Right lobe of liver (tissue), 6 donors: ENCODE measurements around the gene LYPD6B. TPM values are rescaled to one million over a fixed set of nuclear protein-coding genes. Genes with fewer than 3 reads are reported as not detected.

Source experiments
- ATAC-seq, 4 donors: fragments of 200-7000 bp; cut with Tn5 transposase; one replicate each; pipeline ENCODE4 v1.9.1; 2020; ENCODE audit warnings: mild to moderate bottlenecking in 4 of 4, moderate library complexity in 4 of 4
- DNase-seq, 3 donors: peaks; one replicate each; pipeline ENCODE4 v3.0.0-alpha.2; 2020
- H3K27ac ChIP-seq, 3 donors: fragments of 200-600 bp; one replicate each; pipeline ENCODE4 v1.8.0; 2022
- H3K27me3 ChIP-seq, 2 donors: fragments of 200-600 bp; one replicate each; pipeline ENCODE4 v1.8.0; 2022
- H3K36me3 ChIP-seq, 4 donors: fragments of 200-600 bp; sonication (generic) in 1 of 4; one replicate each; pipeline versions ENCODE4 v1.5.1 to v1.8.0; 2017 to 2022; ENCODE audit warnings: control low read depth in 1 of 4
- H3K4me1 ChIP-seq, 4 donors: fragments of 200-600 bp; sonication (generic) in 1 of 4; one replicate each; pipeline versions ENCODE4 v1.5.1 to v1.8.0; 2017 to 2022; ENCODE audit warnings: control low read depth in 1 of 4
- H3K4me3 ChIP-seq, 3 donors: fragments of 200-600 bp; one replicate each; pipeline ENCODE4 v1.8.0; 2022
- H3K9me3 ChIP-seq, 4 donors: fragments of 200-600 bp; sonication (generic) in 1 of 4; one replicate each; pipeline versions ENCODE4 v1.5.1 to v1.8.0; 2017 to 2022; ENCODE audit warnings: control low read depth in 1 of 4
- POLR2A ChIP-seq: fragments of 450-650 bp; IDR thresholded peaks from one replicate; pipeline ENCODE4 v1.6.1; 2017; ENCODE audit warnings: antibody characterized with exemption, mild to moderate bottlenecking
- WGBS: methylation state at CpG from one replicate; pipeline ENCODE4 v1.1.6; 2018; ENCODE audit warnings: low coverage, low lambda C conversion rate; ENCODE audit not compliant: insufficient coverage; ENCODE audit errors: missing lambda C conversion rate; 5-methylcytosine and 5-hydroxymethylcytosine counted together
- intact Hi-C, 2 donors: fragments of 100-400 bp; cut with DNase I; formaldehyde crosslinking; loops; one replicate each; pipeline versions ENCODE4 v1.11.2 to v1.14.1; 2022
- total RNA-seq, 6 experiments: library from RNA; depleted of rRNA in 2 of 6; stranded (reverse); fragments of >200 nt in 2 of 6; fragmentation: NEBNext Ultra II Directional in 3 of 6; extraction: Animal tissue kit (Norgen Biotek cat#: 25700) in 3 of 6; gene quantifications; one replicate each; pipeline versions ENCODE4 v1.1.0 to v1.2.4, GENCODE V29; 2016 to 2023
- TF ChIP-seq, protein P1 (sequence below), 4 donors: fragments of 200-600 bp in 3 of 4; fragments of 450-650 bp in 1 of 4; IDR thresholded peaks; one replicate each; pipeline versions ENCODE4 v1.5.1 to v1.8.0; 2016 to 2022; ENCODE audit warnings: antibody characterized with exemption in 4 of 4, mild to moderate bottlenecking in 2 of 4
- donor health status: DM: no; HTN: yes; CAD: no.
- donor health status: DM: no; HTN: no; CAD: no.
- donor health status: DM: no; HTN: no; CAD: no.
- donor health status: DM: no; HTN: yes; CAD: no.
- donor health status: DM: no; HTN: yes; CAD: no.

The LYPD6B gene
- total RNA-seq, 6 experiments from 2014 or later: 0.30 to 0.31 TPM; not detected in 4

GRCh38 chr2:149070681-149071320, 32.3 kb downstream of the LYPD6B start:
- ATAC-seq: no peak
- no peak overlapping the region for H3K27ac ChIP-seq
- H3K36me3 ChIP-seq: no peaks in the 10 kb centered on the region
- no peaks in the 10 kb centered on the region for H3K4me1 ChIP-seq
- intact Hi-C loops: no loop called here
- H3K4me3 ChIP-seq: no peak overlapping the region
- H3K9me3 ChIP-seq: no peaks in the 10 kb centered on the region
- no peak for DNase-seq
- TF ChIP-seq, protein P1, sequence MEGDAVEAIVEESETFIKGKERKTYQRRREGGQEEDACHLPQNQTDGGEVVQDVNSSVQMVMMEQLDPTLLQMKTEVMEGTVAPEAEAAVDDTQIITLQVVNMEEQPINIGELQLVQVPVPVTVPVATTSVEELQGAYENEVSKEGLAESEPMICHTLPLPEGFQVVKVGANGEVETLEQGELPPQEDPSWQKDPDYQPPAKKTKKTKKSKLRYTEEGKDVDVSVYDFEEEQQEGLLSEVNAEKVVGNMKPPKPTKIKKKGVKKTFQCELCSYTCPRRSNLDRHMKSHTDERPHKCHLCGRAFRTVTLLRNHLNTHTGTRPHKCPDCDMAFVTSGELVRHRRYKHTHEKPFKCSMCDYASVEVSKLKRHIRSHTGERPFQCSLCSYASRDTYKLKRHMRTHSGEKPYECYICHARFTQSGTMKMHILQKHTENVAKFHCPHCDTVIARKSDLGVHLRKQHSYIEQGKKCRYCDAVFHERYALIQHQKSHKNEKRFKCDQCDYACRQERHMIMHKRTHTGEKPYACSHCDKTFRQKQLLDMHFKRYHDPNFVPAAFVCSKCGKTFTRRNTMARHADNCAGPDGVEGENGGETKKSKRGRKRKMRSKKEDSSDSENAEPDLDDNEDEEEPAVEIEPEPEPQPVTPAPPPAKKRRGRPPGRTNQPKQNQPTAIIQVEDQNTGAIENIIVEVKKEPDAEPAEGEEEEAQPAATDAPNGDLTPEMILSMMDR (IDR thresholded peaks at IDR 0.05): no peak
- TF ChIP-seq POLR2A: no peak
- WGBS: 21% methylated on average over 9 of the region's 9 CpGs
- no peaks in the 10 kb centered on the region for H3K27me3 ChIP-seq

GRCh38 chr2:149075105-149075504, 36.6 kb downstream of the LYPD6B start:
- no peak for ATAC-seq
- TF ChIP-seq, protein P1 (IDR thresholded peaks at IDR 0.05): no peak
- TF ChIP-seq POLR2A: no peak
- WGBS: 62% methylated on average over 2 of the region's 2 CpGs
- no peaks in the 10 kb centered on the region for H3K9me3 ChIP-seq
- no peaks in the 10 kb centered on the region for H3K4me1 ChIP-seq
- H3K4me3 ChIP-seq: no peak overlapping the region
- no peaks in the 10 kb centered on the region for H3K36me3 ChIP-seq
- DNase-seq: no peak
- no peak overlapping the region for H3K27ac ChIP-seq
- intact Hi-C loops: no loop called here
- H3K27me3 ChIP-seq: no peaks in the 10 kb centered on the region

- no peak for TF ChIP-seq POLR2A
- TF ChIP-seq, protein P1 (IDR thresholded peaks at IDR 0.05): no peak
- Histone ChIP-seq H3K36me3 (no peaks in the 10 kb centered on the region), H3K4me1 (no peaks in the 10 kb centered on the region), H3K27me3 (no peaks in the 10 kb centered on the region), H3K9me3 (no peaks in the 10 kb centered on the region), H3K4me3 (no peak overlapping the region), H3K27ac (no peak overlapping the region)
- no peak for DNase-seq
- WGBS: 67% methylated on average over 10 of the region's 10 CpGs
- ATAC-seq: no peak
- intact Hi-C loops: no loop called here
Measured at GRCh38 chr2:149075853-149076252, 37.4 kb downstream of the LYPD6B start.

GRCh38 chr2:149076863-149077412, 38.4 kb downstream of the LYPD6B start:
- no peak for TF ChIP-seq POLR2A
- TF ChIP-seq, protein P1 (IDR thresholded peaks at IDR 0.05): no peak
- H3K4me3 ChIP-seq: no peak overlapping the region
- H3K27ac ChIP-seq: no peak overlapping the region
- H3K4me1 ChIP-seq: no peaks in the 10 kb centered on the region
- 20% methylated on average over 1 of the region's 5 CpGs for WGBS
- DNase-seq: no peak
- intact Hi-C loops: no loop called here
- H3K36me3 ChIP-seq: no peaks in the 10 kb centered on the region
- H3K27me3 ChIP-seq: no peaks in the 10 kb centered on the region
- ATAC-seq: no peak
- no peaks in the 10 kb centered on the region for H3K9me3 ChIP-seq
